GM18868 (cell line): ENCODE results near the gene KCNJ6.

Source experiments
- ATAC-seq: cut with Tn5 transposase; IDR thresholded peaks from one replicate; pipeline ENCODE4 v1.9.1; 2021; ENCODE audit warnings: mild to moderate bottlenecking, moderate library complexity; ENCODE audit not compliant: unreplicated experiment

Gene KCNJ6

DNA sequence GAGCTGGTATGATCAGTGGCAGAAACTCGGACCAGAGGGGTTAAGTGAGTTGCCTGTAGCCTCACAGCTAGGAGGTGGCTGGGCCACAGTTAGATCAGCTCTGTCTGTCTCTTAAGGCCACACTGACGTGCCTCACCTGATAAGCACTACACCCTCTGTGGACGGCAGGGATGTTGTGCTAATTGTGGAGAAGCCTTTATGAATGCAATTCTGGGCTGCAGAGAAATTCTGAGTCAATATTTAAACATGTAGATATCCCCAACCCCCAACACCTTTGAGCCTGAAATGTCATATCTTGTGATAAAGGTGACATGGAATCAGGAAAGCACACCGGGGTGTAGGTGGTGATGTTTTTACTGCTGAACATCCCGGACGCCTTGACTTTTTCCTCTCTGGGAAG, 88.3 kb downstream of the KCNJ6 start:
- ATAC-seq, result no peak

DNA sequence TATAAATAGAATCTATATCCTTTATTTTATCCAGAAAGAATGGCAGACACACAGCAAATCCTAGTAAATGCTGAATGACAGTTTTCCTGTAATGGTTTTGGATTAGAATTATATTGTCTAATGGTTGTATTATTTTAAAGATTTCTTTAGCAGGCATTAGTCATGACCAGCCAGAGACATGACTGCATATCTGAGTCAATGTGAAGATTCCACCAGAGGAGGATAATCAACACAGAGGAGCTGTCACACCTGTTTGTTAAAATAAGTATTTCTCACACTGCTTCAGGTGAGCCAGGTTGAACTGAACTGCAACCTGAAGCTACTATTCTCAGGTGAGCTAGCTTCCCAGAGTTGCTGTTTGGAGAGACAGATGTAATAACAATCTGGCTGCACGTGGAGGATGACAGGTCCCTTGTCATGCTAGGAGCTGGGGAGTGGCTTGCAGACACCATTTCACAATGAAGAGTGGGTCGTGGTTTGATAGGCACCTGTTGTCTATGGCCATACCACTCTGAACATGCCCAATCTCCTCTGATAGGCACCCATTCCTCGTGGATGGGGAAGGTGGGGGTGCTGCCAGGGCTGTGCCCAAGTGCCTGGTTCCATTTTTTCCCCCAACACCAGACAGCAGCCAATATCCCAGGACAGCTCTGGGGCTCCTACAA, 94.3 kb downstream of the KCNJ6 start:
- no peak for ATAC-seq

- no peak for ATAC-seq
Measured at GRCh38 chr21:37821092-37821491, 95.2 kb downstream of the KCNJ6 start.

DNA sequence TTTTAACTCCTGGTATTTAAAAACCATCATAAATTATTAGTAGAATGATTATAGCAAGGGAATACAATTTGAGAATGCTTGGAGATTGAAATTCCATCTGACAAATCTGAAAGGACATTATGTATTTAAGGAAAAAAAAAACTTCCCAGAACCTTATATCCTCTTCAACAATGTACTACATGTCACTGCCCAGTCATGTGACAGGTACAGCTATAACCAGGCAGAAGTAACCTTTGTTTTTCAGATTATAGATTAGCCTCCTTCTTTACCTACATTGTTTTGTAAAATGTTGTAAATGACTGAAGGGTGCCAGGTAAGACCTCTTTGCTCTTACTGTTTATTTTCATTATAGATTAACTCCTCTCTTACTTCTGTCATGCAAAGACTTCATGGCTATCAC, 96.9 kb downstream of the KCNJ6 start:
- ATAC-seq, result no peak

DNA sequence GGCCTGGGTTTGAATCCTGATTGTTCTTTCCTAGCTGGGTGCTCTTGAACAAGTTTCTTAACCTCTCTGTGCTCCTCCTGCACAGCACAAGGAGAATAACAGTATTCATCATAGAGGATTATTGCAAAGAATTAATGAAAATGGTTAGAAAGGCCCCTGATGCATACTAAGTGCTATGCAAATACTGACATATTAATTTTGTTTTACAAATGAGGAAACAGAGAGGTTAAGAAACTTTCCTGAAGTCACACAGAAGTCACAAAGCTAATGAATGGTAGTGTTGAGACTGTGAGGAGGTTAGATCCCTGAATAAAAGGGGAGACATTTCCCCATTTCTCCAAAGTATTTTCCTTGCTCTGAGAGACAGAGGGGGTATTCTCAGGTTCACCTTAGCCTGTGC, 99.0 kb downstream of the KCNJ6 start:
- ATAC-seq, result no peak

GRCh38 chr21:37815893-37816292, 100.4 kb downstream of the KCNJ6 start:
- no peak for ATAC-seq

DNA sequence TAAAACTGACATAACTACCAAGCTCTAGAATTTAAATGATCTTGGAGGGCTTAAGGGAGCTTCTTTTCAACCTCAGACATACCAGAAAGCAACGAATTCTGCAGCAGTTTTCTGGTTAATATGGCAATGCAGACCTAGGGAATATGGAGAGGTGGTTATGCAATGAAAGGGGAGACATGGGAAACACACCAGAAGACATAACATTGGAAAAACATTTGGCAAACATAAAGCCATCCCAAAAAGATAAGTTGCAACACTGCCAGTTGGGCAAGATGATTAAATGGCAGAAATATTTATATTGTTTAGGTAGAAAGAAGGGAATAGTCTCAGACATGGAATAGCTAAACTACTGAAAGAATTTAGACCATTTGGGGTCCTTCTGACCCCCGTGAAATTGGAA, 104.5 kb downstream of the KCNJ6 start:
- no peak for ATAC-seq

- ATAC-seq, result no peak
Measured at GRCh38 chr21:37808261-37808660, 108.0 kb downstream of the KCNJ6 start.

DNA sequence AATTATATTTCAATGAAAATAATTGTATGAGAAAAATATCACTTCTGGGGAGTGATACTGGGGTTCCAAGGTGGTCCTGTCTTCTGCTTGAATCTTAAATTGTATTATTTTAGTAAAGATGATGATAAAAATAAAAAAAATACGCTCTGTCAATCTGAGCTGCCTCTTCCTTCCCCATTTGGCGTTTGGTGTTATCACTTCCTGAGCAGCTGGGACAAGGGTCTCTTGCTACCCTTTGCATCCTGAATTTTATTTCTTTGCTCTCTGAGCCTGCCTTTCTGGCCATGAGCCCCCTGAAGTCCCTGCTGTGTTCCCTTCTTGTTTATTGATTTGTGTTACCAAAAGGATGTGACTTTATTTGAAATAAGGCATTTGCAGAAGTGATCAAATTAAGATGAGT, 111.0 kb downstream of the KCNJ6 start:
- ATAC-seq, result no peak

DNA sequence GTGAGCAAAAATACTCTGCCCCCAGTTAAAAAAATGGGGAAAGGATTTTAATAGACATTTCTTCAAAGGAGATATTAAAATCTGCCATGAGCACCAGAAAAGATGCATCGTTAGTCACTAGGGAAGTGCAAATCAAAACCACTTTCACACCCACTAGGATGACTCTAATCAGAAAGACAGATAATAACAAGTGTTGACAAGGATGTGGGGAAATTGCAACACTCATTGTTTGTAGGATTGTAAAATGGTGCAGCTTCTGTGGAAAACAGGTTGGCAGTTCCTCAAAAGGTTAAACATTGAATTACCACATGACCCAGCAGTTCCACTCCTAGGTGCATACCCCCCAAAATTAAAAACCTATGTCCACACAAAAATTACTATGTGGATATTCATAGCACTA, 112.3 kb downstream of the KCNJ6 start:
- ATAC-seq, result no peak

- no peak for ATAC-seq
Measured at GRCh38 chr21:37803101-37803651, 113.1 kb downstream of the KCNJ6 start.

DNA sequence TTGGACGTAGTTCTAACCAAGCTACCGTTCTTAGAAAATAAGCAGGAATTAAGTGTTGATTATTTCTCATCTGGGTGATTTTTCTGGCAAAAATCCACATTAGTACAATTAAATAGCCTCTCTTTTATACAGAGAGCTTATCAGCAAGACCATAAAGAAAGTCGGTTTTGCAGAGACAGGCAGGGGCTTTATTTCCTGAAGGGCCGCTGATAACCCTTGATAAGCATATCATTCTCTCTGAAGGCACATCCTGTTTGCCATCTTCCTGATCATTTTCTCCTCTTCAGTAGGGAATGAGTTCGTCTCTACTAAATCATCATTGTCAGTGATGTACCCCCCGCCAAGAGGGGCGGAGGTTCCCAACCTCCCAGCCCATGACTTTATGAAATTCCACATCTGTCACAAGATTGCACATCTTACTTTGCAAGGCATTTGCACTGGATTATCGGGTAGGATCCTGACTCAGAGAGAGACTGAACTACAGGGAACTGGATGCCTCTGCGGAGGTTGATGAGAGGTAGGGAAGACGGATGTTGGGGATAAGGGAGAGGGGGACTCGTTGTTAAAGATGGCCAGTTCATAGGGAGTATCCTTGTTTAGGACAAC, 115.7 kb downstream of the KCNJ6 start:
- no peak for ATAC-seq

DNA sequence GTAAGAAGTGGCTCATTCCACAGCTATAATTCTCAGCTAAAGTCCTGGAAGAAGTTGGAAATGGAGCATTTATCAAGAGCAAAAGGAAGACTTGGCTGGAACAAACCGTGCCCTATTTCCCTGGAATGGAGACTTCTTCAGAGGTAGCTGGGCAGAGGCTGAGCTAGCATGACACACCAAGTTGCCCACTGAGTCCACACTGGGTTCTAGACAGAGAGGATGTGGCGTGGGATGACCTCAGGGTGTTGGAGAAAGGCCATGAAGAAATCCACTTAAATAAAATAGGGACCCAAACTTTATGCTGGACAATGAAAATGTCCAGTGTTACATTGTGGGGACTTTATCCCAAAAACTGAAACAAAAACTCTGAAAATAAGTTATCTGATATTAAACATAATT, 116.2 kb downstream of the KCNJ6 start:
- ATAC-seq, result no peak

DNA sequence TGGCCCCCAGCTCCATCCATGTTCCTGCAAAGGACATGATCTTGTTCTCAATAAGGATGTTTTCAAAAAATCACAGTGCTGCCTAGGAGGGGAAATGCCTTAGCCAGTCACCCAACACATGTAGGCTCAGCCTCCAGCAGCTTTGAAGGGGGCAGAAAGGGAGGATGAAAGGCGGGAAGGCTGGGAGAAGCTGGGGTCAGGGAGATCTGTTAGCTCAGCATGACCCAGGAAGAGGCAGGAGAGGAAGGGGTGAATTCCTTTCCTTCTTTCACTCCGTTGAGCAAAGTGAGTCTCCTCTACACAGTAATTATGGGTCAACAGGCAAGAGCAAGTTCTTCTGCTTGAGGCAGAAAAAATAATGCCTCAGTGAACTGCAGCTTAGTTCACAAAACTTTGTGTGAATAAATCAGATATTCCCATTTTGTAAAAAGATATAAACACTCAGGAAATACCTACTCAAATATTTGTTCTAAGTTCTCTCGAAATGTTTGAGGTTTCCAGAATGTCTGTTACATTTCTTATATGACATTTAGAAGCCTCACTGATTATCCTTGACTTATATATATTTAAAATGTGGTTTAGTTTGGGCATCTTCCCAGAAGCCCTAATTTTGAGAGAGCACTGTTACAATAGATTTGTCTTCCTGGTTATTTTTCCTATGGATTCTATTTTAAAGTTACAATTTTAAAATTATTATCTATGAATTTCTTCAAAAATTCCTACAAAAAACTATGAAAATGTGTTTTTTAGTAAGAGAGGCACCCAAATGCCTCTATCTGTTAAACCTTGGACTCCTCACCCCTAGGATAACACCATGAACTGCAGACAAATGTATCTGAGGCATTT, 116.8 kb downstream of the KCNJ6 start:
- no peak for ATAC-seq

DNA sequence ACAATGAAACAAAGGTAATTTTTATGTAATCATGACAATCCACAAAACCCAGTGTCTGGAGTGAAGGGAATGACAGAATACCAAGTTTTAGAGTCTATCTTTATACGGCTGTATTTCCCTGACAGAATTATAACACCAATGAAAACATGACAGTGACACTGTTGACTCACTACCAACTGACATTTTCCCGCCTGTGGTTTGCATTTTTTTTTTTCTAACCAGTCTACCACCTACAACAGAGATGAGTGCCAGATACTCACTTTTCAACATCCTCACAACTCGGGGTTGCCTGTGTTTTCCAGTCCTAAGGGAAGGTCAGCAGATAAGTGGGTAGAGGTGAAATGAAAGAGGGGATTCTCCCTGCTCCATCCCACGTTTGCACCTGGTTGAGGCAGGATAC, 118.9 kb downstream of the KCNJ6 start:
- no peak for ATAC-seq

- ATAC-seq, result no peak
Measured at GRCh38 chr21:37796011-37796410, 120.2 kb downstream of the KCNJ6 start.

DNA sequence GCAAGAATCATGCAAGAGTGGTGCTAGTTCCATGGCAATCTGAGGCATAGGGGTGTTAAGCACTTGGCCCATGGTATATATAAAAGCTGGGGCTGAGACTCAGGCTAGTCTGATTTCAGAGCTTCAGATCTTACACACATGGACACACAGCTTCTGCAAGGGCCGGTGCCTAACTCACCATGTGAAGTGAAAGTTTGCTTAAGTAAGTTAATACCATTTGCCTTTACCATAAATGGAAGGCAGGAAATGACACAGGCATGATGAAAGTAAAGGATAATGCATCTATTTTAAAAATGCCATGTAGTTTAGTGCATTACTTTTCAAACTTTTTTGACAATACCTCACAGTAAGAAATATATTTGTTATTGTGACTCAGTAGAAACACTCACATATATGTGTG, 122.6 kb downstream of the KCNJ6 start:
- no peak for ATAC-seq

DNA sequence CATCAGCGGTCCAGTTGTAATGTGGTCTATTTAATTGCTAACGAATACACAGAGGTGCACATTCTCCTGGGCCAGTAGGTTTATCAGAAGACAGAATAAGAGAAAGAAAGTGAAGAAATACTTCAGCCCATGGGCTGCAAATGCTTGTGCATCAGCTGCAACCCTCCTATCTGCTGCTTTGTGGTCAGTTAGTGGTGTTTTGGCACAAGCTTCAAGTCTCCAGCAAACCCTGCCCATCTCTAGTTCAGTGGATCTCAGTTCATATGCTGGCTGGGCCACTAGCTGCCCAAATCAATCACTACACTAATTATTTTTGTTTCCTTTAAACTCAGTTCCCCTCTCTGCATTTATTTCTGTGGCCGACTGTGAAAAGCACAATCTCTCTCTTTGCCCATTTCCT, 124.2 kb downstream of the KCNJ6 start:
- no peak for ATAC-seq

DNA sequence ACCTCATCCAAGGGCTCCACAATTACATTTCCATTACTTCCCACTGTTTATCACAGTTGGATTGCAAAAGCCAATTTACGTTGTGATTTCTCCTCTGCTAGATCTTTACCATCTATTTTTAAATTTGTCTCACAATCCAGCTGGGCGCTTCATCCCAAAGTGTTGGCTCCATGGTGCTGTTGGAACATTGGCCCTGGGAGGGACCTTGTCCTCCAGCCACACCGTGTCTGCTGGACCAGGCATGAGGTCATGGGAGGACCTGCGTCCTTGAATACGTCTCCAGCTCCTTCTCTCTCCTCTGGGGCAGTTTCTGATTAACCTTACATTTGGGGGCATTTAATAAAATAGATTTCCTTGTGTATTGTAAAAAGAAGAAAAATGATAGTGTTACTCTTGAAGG, 125.4 kb downstream of the KCNJ6 start:
- ATAC-seq, result no peak

DNA sequence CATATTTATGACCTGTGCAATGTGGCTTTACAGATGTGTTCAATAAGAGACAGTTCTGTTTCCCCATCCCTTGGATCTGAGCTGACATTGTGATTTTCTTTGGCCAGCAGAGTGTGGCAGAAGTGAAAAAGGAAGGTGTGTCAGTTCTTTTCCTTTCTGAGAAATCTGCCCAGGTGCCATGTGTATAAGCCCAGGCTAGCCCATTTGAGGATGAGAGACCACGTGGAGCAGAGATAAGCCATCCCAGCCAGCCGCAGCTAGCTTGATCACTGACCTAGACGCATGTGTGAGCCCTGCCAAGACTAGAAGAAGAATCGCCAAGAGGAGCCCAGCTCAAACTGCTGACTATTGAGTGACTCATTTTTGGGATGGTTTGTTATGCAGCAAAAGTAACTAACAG, 127.8 kb downstream of the KCNJ6 start:
- no peak for ATAC-seq

DNA sequence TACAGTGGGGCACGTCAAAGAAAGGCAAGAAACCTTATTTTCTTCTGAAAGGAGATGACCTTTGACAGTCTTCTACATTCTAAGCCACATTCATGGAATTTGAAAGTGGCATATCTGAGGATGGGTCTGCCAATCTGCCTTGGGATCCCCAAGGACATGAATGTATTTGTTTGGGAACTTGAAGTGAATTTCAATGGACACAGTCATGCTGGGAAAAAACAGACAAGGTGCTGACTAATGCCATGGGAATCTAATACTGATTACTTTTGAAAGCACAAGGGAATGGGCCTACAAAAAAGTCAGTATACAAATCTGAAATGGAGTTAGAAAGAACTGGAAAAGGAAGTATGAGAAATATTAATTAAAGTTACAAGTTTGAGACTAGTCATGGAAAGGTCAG, 128.8 kb downstream of the KCNJ6 start:
- no peak for ATAC-seq
